ENCODE measurements around the gene CMTM3. TPM values are rescaled to one million over a fixed set of nuclear protein-coding genes. Genes with fewer than 3 reads are reported as not detected.
A peak's percentile ranks its signal among the peaks of the same experiment; 100 is the strongest.

CMTM3 gene
- total and polyA plus RNA-seq, 10 donors, result 16.2 to 53.1 (median 39.1) TPM

GRCh38 chr16:66617010-66617434 lies 12.5 kb downstream of the CMTM3 start:
- peaks cover 0 to 11% (median 0%) of the 10 kb centered on the region in 6 donors for H3K4me1 ChIP-seq
- H3K4me3 ChIP-seq, result no peak overlapping the region
- no peak for DNase-seq
- no peaks in the 10 kb centered on the region for H3K9me3 ChIP-seq
- TF ChIP-seq CTCF (IDR thresholded peaks at IDR 0.05 in 8 of 11, conservative IDR thresholded peaks at IDR 0.05 in 3 of 11) (no peak), POLR2AphosphoS5 (IDR thresholded peaks at IDR 0.05) (no peak), POLR2A (IDR thresholded peaks at IDR 0.05) (no peak)
- no peak overlapping the region for H3K27ac ChIP-seq
- intact Hi-C loops (cut with DNase I; ENCODE audit: low total_unique reads), result no loop called here
- 73 to 86% (median 81%) methylated on average over 2 of the region's 2 CpGs for WGBS, 5 donors
- no peaks in the 10 kb centered on the region for H3K27me3 ChIP-seq (replicated peaks in 1 of 7)
- peaks cover 0 to 48% (median 22%) of the 10 kb centered on the region in 6 donors for H3K36me3 ChIP-seq

GRCh38 chr16:66617728-66618127 lies 13.2 kb downstream of the CMTM3 start:
- WGBS, 5 donors, result 69 to 81% (median 76%) methylated on average over 7 of the region's 7 CpGs
- H3K9me3 ChIP-seq, result no peaks in the 10 kb centered on the region
- H3K4me1 ChIP-seq, result peaks cover 0 to 11% (median 0%) of the 10 kb centered on the region in 6 donors
- H3K27me3 ChIP-seq (replicated peaks in 1 of 7), result no peaks in the 10 kb centered on the region
- H3K36me3 ChIP-seq, result peaks cover 0 to 43% (median 15%) of the 10 kb centered on the region in 6 donors
- no peak for TF ChIP-seq CTCF (IDR thresholded peaks at IDR 0.05 in 8 of 11, conservative IDR thresholded peaks at IDR 0.05 in 3 of 11)
- TF ChIP-seq POLR2AphosphoS5 (IDR thresholded peaks at IDR 0.05), result no peak
- TF ChIP-seq POLR2A (IDR thresholded peaks at IDR 0.05), result no peak
- H3K27ac ChIP-seq, result no peak overlapping the region
- intact Hi-C loops (cut with DNase I; ENCODE audit: low total_unique reads), result no loop called here
- no peak overlapping the region for H3K4me3 ChIP-seq
- DNase-seq, result peak; percentile 47

- H3K4me3 ChIP-seq, result no peak overlapping the region
- DNase-seq, result peak; percentile 35
- H3K9me3 ChIP-seq, result no peaks in the 10 kb centered on the region
- H3K36me3 ChIP-seq, result peaks cover 0 to 33% (median 7%) of the 10 kb centered on the region in 6 donors
- 85 to 90% (median 89%) methylated on average over 5 to 10 of the region's 10 CpGs for WGBS, 5 donors
- TF ChIP-seq POLR2A (IDR thresholded peaks at IDR 0.05) (no peak), POLR2AphosphoS5 (IDR thresholded peaks at IDR 0.05) (no peak), CTCF (IDR thresholded peaks at IDR 0.05 in 8 of 11, conservative IDR thresholded peaks at IDR 0.05 in 3 of 11) (no peak)
- H3K4me1 ChIP-seq, result peaks cover 0 to 11% (median 0%) of the 10 kb centered on the region in 6 donors
- no peaks in the 10 kb centered on the region for H3K27me3 ChIP-seq (replicated peaks in 1 of 7)
- H3K27ac ChIP-seq, result no peak overlapping the region
- intact Hi-C loops (cut with DNase I; ENCODE audit: low total_unique reads), result no loop called here
Observed at GRCh38 chr16:66618588-66619375, 14.3 kb downstream of the CMTM3 start.
